Stomach (tissue), 4 donors: Measurements from ENCODE around the gene SERBP1.

Experiments
- CTCF ChIP-seq, 7 experiments: fragments of 450-650 bp in 4 of 7; fragments of 200-600 bp in 3 of 7; sonication (generic) in 3 of 7; IDR thresholded peaks; one replicate each; pipeline ENCODE4 v1.5.1; 2016 to 2019; ENCODE audit warnings: antibody characterized with exemption in 7 of 7, control low read depth in 2 of 7, mild to moderate bottlenecking in 1 of 7
- POLR2A ChIP-seq, 4 donors: fragments of 450-650 bp; IDR thresholded peaks; one replicate each; pipeline ENCODE4 v1.6.1; 2016; ENCODE audit warnings: antibody characterized with exemption in 4 of 4, control low read depth in 2 of 4, mild to moderate bottlenecking in 1 of 4, moderate library complexity in 1 of 4

DNA sequence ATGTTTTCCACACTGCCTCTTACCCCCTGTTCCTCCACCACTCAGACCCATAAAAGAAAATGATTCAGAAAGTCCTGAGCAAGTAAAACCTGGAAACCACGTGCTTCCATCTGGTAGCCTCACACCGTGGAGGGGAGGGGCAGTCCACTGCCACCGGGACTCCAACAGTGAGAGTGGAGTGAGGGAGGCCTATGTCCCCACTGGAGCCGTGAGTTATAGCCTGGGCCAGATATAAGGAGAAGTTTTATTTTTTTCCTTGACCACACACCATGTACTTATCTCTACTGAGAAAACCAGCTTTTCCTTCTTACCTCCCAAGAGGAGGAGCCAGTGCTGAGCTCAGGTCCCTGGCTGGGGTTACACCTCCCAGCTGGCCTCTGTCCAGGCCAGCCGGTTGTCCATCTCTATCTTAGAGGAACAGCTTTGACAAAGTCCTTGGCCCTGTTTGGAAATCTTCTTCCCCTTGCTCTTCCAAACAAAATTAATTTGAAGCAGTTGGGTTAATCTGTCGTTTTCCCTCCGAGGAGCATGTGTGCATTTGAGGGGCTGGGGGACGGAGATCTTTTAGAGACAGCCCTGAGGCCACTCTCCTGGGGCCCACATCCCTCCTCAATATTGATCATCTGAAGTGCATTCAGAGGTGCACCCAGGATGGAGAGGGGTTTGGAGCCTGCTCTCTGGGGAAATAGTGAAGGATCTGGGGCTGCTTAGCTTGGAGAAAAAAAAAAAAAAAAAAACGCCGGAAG is 49.1 kb upstream of the SERBP1 start:
- TF ChIP-seq CTCF (IDR thresholded peaks at IDR 0.05) = no peak
- no peak for TF ChIP-seq POLR2A (IDR thresholded peaks at IDR 0.05)
